Tibial artery (tissue), 4 donors: ENCODE data around the gene DHRS13.
"Not testable (repeated sequence)": the region's sequence is repeated elsewhere in the genome, so short reads cannot be mapped to it uniquely, and the experiment has no call there.

Source experiments
- DNase-seq, 2 donors: peaks; one replicate each; pipeline ENCODE4 v3.0.0-alpha.2; 2019
- H3K27ac ChIP-seq, 2 donors: fragments of 200-600 bp; sonication (generic) in 1 of 2; 1 replicate in 1 of 2; 2 replicates in 1 of 2; pipeline ENCODE4 v1.5.1; 2018 to 2019; ENCODE audit warnings: mild to moderate bottlenecking in 1 of 2
- H3K27me3 ChIP-seq, 2 donors: fragments of 200-600 bp; sonication (generic) in 1 of 2; one replicate each; pipeline versions ENCODE4 v1.5.1 to v1.6.0; 2016 to 2019
- H3K36me3 ChIP-seq, 3 donors: fragments of 200-600 bp; sonication (generic) in 2 of 3; one replicate each; pipeline ENCODE4 v1.5.1; 2016 to 2019; ENCODE audit warnings: mild to moderate bottlenecking in 2 of 3
- H3K4me1 ChIP-seq, 4 donors: fragments of 200-600 bp; sonication (generic) in 2 of 4; 1 replicate in 3 of 4; 2 replicates in 1 of 4; pipeline ENCODE4 v1.5.1; 2016 to 2019
- H3K4me3 ChIP-seq, 2 donors: fragments of 200-600 bp; sonication (generic) in 1 of 2; 1 replicate in 1 of 2; 2 replicates in 1 of 2; pipeline ENCODE4 v1.5.1; 2018 to 2019; ENCODE audit warnings: mild to moderate bottlenecking in 2 of 2
- H3K9me3 ChIP-seq, 3 donors: fragments of 200-600 bp; sonication (generic) in 1 of 3; one replicate each; pipeline ENCODE4 v1.5.1; 2016 to 2019
- CTCF ChIP-seq, 2 experiments: fragments of 200-600 bp in 1 of 2; fragments of 450-650 bp in 1 of 2; IDR thresholded peaks; one replicate each; pipeline ENCODE4 v1.5.1; 2017 to 2019; ENCODE audit warnings: antibody characterized with exemption in 2 of 2, mild to moderate bottlenecking in 1 of 2, moderate library complexity in 1 of 2
- intact Hi-C: fragments of 100-400 bp; cut with DNase I; formaldehyde crosslinking; loops from one replicate; pipeline ENCODE4 v1.15.0; 2023; ENCODE audit warnings: low total_unique reads

DHRS13 gene

GRCh38 chr17:28854457-28855335 is 48.2 kb downstream of the DHRS13 start, which contains the start of gene ERAL1:
Gene ERAL1, plus strand, starts transcription at chr17:28855016. Its CDS starts 19 bp downstream, at chr17:28855035.
- Histone ChIP-seq H3K4me1 (peaks cover 0 to 13% (median 8%) of the 10 kb centered on the region in 4 donors), H3K27me3 (no peaks in the 10 kb centered on the region), H3K27ac (peak within 1 kb of the TSS; percentile 74 to 79), H3K36me3 (peaks cover 20 to 36% (median 29%) of the 10 kb centered on the region in 3 donors), H3K4me3 (peak within 1 kb of the TSS; percentile 68 to 71), H3K9me3 (no peaks in the 10 kb centered on the region)
- no peak for TF ChIP-seq CTCF (IDR thresholded peaks at IDR 0.05)
- peak; percentile 83 to 90 for DNase-seq
- intact Hi-C loops, result no loop called here

- Histone ChIP-seq H3K4me1 (peaks cover 0 to 13% (median 8%) of the 10 kb centered on the region in 4 donors), H3K9me3 (no peaks in the 10 kb centered on the region), H3K27me3 (no peaks in the 10 kb centered on the region), H3K4me3 (no peak overlapping the region), H3K36me3 (peaks cover 7 to 22% (median 15%) of the 10 kb centered on the region in 3 donors), H3K27ac (no peak overlapping the region)
- no peak for TF ChIP-seq CTCF (IDR thresholded peaks at IDR 0.05)
- DNase-seq, result no peak
- intact Hi-C loops, result no loop called here
Measured at GRCh38 chr17:28853295-28853694, 49.6 kb downstream of the DHRS13 start.

GRCh38 chr17:28849281-28849680 is 53.6 kb downstream of the DHRS13 start:
- intact Hi-C loops, result loop anchor here (10.0 kb wide), 2 partner anchors 56 to 84 kb away; partner anchors contain the start of gene DHRS13
- no peak for DNase-seq
- Histone ChIP-seq H3K4me1 (peaks cover 0 to 3% (median 1%) of the 10 kb centered on the region in 4 donors), H3K27ac (no peak overlapping the region), H3K27me3 (no peaks in the 10 kb centered on the region), H3K36me3 (no peaks in the 10 kb centered on the region), H3K9me3 (no peaks in the 10 kb centered on the region), H3K4me3 (no peak overlapping the region)
- TF ChIP-seq CTCF (IDR thresholded peaks at IDR 0.05), result no peak

- not testable (repeated sequence) for DNase-seq, H3K4me1 ChIP-seq, H3K4me3 ChIP-seq, H3K27ac ChIP-seq, H3K36me3 ChIP-seq, H3K27me3 ChIP-seq, H3K9me3 ChIP-seq
- intact Hi-C loops, result loop anchor here (10.0 kb wide), 2 partner anchors 56 to 84 kb away; partner anchors contain the start of gene DHRS13
Measured at GRCh38 chr17:28848667-28849066, 54.2 kb downstream of the DHRS13 start.
